Subcutaneous adipose tissue (tissue), 4 donors: ENCODE measurements around the gene RDH16. TPM values are rescaled to one million over a fixed set of nuclear protein-coding genes. Genes with fewer than 3 reads are reported as not detected.

Source experiments
- total RNA-seq, 4 donors: library from RNA; depleted of rRNA; stranded (reverse); fragments of >200 nt; gene quantifications; one replicate each; pipeline ENCODE4 v1.1.0, GENCODE V29; 2016
- TF ChIP-seq, protein P1 (sequence below): fragments of 450-650 bp; IDR thresholded peaks from one replicate; pipeline ENCODE4 v1.5.1; 2016; ENCODE audit warnings: low read depth, mild to moderate bottlenecking, control low read depth, antibody characterized with exemption, moderate library complexity

Gene RDH16
- total RNA-seq, 4 donors from 2014 or later, result 0.34 to 1.5 (median 0.66) TPM; not detected in 1

GRCh38 chr12:56987551-56988053, 30.2 kb upstream of the RDH16 start:
- TF ChIP-seq, protein P1, sequence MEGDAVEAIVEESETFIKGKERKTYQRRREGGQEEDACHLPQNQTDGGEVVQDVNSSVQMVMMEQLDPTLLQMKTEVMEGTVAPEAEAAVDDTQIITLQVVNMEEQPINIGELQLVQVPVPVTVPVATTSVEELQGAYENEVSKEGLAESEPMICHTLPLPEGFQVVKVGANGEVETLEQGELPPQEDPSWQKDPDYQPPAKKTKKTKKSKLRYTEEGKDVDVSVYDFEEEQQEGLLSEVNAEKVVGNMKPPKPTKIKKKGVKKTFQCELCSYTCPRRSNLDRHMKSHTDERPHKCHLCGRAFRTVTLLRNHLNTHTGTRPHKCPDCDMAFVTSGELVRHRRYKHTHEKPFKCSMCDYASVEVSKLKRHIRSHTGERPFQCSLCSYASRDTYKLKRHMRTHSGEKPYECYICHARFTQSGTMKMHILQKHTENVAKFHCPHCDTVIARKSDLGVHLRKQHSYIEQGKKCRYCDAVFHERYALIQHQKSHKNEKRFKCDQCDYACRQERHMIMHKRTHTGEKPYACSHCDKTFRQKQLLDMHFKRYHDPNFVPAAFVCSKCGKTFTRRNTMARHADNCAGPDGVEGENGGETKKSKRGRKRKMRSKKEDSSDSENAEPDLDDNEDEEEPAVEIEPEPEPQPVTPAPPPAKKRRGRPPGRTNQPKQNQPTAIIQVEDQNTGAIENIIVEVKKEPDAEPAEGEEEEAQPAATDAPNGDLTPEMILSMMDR, result no peak

DNA sequence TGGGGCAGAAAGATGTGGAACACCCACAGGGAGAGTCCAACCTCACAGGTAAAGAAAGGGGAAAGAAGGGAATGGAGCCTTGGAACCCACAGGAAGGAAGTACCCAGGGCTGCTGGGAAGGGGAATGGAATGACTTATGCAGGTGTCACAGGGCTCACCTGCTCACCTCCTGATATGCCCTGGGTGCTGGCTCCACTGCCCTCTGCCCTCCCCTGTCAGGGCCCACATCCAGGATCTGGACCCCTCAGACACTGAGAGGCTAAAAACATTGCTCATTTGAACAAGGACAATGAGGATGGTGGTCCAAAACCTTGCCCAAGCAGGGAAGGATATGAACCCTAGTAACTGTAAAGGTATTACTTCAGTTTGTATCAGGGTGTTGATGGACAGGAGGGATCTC, 29.6 kb upstream of the RDH16 start:
- TF ChIP-seq, protein P1, result no peak

DNA sequence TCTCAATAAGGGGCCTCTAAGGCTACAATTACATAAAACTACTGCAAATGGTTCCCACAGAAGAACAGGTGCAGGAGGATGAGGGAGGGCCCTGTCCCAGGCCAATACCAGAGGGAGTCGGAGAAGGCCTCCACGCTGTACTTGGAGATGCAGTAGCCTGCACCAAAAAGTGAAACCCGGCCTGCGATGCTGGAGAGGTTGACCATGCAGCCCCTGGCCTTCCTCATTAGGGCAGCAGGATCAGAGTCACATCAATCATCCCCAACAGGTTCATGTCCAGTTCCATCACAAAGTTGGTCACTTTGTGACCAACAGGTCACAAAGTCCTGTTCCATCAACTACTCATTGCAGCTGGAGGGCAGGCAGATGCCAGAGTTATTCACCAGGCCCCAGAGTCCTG, 26.0 kb upstream of the RDH16 start:
- TF ChIP-seq, protein P1, result no peak

DNA sequence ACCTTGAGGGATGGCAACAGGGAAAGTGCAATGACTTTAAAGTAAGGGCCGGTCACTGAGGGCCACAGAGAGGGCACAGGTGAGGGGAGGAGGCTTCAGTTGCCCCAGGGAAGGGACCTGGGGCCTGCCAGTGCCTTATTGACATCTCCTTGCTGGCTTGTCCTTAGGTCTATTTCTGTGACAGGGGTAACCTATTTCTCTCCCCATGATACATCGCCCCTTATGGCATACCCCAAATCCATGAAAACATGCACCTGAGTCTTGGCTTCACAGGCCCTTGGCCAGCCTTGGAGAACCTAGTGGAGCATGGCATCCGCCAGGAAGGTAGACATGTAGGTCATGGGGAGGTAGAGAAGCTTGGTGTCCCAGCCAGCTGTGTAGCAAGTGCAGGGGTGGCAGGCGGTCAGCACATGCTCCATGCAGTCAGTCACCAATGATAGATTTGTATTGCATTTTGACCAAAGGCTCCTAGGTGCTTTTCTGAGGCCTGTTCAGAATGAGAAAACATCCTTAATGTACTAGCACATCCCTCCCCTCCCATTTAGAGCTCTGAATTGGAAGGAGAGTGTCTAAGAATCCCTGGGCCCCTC, 23.6 kb upstream of the RDH16 start:
- TF ChIP-seq, protein P1, result no peak

DNA sequence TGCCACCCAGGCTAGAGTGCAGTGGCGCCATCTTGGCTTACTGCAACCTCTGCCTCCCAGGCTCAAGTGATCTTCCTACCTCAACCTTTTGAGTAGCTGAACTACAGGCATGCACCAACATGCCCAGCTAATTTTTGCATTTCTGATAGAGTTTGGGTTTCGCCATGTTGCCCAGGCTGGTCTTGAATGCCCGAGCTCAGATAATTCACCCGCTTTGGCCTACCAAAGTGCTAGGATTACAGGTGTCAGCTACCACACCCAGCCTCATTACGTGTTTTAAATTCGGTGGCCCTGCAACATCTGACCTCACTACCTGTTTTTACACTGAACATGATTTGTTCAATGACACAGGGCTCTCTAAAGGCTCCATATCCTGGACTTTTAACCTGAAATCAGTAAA, 22.9 kb upstream of the RDH16 start:
- TF ChIP-seq, protein P1, result no peak

DNA sequence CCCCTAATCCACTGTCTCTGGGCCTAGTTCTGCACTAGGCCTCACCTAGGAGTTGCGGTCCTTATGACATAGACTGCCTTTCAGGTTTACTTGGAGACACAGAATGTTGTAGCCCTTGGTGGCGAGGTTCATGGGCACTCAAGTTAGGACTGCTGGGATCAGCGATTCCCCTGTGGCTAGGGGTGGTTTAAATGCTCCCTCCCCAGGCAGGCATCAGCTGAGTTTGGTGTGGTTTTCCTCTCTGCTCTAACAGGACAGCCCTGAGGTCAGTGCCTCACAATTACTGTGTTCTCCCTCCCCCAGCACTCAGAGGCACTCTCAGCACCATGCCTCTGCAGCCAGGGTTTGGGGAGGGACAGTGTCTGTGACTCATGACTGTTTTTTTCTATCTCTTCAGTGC, 22.2 kb upstream of the RDH16 start:
- TF ChIP-seq, protein P1, result no peak

DNA sequence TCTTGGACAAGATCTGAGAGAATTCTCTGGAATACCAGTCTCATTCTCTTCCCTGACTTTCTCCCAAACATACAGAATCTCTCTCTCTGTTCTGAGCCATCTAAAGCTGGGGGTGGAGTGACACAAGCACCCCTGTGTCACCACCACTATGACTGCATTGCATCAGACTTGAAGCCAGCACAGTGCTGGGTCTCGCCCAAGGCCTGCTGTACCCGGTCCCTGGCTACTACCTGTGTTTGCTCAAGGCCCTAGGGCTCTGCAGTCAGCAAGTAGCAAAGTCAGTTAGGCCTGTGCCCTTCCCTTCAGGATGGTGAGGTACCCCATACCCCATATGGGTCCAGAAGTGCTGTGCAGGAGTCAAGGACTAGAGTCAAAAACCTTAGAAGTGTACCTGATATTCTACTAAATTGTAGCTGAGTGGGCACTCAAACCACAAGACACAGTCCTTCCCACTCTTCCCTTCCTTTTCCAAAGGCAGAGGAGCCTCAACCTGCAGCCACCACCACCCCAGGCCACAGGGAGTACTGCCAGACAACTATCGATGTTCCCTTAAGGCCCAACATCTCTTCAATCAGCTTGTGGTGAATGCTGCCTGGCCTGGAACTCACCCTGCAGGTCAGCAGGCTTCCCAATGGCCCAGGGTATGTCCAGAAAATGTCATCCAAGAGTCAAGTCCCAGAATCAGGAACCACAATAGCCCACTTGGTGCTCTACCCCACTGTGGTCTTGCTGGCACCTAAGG, 21.2 kb upstream of the RDH16 start:
- TF ChIP-seq, protein P1, result no peak
